Heart right ventricle (tissue), 16 donors: ENCODE data around the gene CLCN6. TPM values are rescaled to one million over a fixed set of nuclear protein-coding genes. Genes with fewer than 3 reads are reported as not detected.

ENCODE experiments used
- ATAC-seq, 8 donors: fragments of 200-7000 bp; cut with Tn5 transposase; one replicate each; pipeline ENCODE4 v1.9.1; 2020; ENCODE audit warnings: mild to moderate bottlenecking in 8 of 8, moderate library complexity in 8 of 8, moderate number of reproducible peaks in 1 of 8
- DNase-seq, 2 donors: peaks; one replicate each; pipeline ENCODE4 v3.0.0-alpha.2; 2020
- H3K27ac ChIP-seq, 10 donors: fragments of 200-600 bp; sonication (generic) in 2 of 10; one replicate each; pipeline versions ENCODE4 v1.5.0 to v1.8.0; 2020 to 2022; ENCODE audit warnings: mild to moderate bottlenecking in 3 of 10
- H3K27me3 ChIP-seq, 7 donors: fragments of 200-600 bp; one replicate each; pipeline ENCODE4 v1.8.0; 2021 to 2022; ENCODE audit warnings: mild to moderate bottlenecking in 2 of 7
- H3K36me3 ChIP-seq, 9 donors: fragments of 200-600 bp; sonication (generic) in 1 of 9; one replicate each; pipeline versions ENCODE4 v1.5.0 to v1.8.0; 2020 to 2022; ENCODE audit warnings: mild to moderate bottlenecking in 2 of 9
- H3K4me1 ChIP-seq, 9 donors: fragments of 200-600 bp; sonication (generic) in 1 of 9; one replicate each; pipeline versions ENCODE4 v1.5.0 to v1.8.0; 2020 to 2022; ENCODE audit warnings: mild to moderate bottlenecking in 4 of 9
- H3K4me3 ChIP-seq, 10 donors: fragments of 200-600 bp; sonication (generic) in 2 of 10; one replicate each; pipeline versions ENCODE4 v1.5.0 to v1.8.0; 2020 to 2022; ENCODE audit warnings: mild to moderate bottlenecking in 7 of 10, moderate library complexity in 2 of 10
- H3K9me3 ChIP-seq, 11 donors: fragments of 200-600 bp in 10 of 11; sonication (generic) in 2 of 11; one replicate each; pipeline versions ENCODE4 v1.5.0 to v1.8.0; 2013 to 2022; ENCODE audit warnings: mild to moderate bottlenecking in 2 of 11, control low read depth in 1 of 11, moderate library complexity in 1 of 11
- CTCF ChIP-seq, 9 donors: fragments of 200-600 bp; sonication (generic) in 2 of 9; IDR thresholded peaks; one replicate each; pipeline versions ENCODE4 v1.5.0 to v1.8.0; 2021 to 2022; ENCODE audit warnings: antibody characterized with exemption in 9 of 9, mild to moderate bottlenecking in 5 of 9, moderate library complexity in 1 of 9
- whole genome bisulfite sequencing, 2 donors: extraction: QIAGEN DNeasy Blood & Tissue Kit; methylation state at CpG; one replicate each; pipeline ENCODE4 v1.1.7; 2013; ENCODE audit warnings: inconsistent platforms in 1 of 2; 5-methylcytosine and 5-hydroxymethylcytosine counted together
- intact Hi-C, 10 donors: fragments of 100-400 bp; cut with DNase I; formaldehyde crosslinking; loops; one replicate each; pipeline versions ENCODE4 v1.11.1 to v1.14.2; 2022
- polyA plus RNA-seq, 2 donors: library from polyadenylated mRNA; stranded (reverse); fragments of 200-250 nt; gene quantifications; one replicate each; pipeline ENCODE4 v1.2.3, GENCODE V29; 2013
- total RNA-seq, 10 donors: library from RNA; stranded (reverse); fragmentation: NEBNext Ultra II Directional in 3 of 10; extraction: Animal tissue kit (Norgen Biotek cat#: 25700) in 3 of 10; gene quantifications; one replicate each; pipeline versions ENCODE4 v1.2.1 to v1.2.4, GENCODE V29; 2021 to 2023
- donor health status: Arrhythmogenic right ventricular cardiomyopathy.
- donor health status: ischemic (EF 13 %, LVEDD 7.1; RV severe dilation, severe dysfunction).
- donor health status: healthy with polysubstance abuse.
- donor health status: DM: no; HTN: yes; CAD: no.
- donor health status: DM: no; HTN: no; CAD: no.
- donor health status: ischemic (EF 25% LVEDD 6.9; RV normal size, moderate dysfunction).
- donor health status: ischemic (EF 25% LVEDD 5.7; RV mildly dilated, moderate dysfunction).
- donor health status: healthy.
- donor health status: DM: yes; HTN: yes; CAD: no.
- donor health status: Ischemic cardiomyopathy.
- donor health status: ischemic (EF 35%, LVEDD 5.7; RV mildly dilated, moderate dysfunction).
- donor health status: nonischemic (EF 11% LVEDD 7.7; RV severe dilation, severe dysfunction).
- donor health status: DM: yes; HTN: yes; CAD: no.
- donor health status: PGD.
- donor health status: ischemic (EF 29% LVEDD 5.4; RV normal size, mild dysfunction).
- donor health status: nonischemic (EF 23%, LVEDD 6.1; RV moderate dilation, normal function).

Gene CLCN6
- total and polyA plus RNA-seq, 12 donors, result 9.1 to 20.9 (median 16.2) TPM

GRCh38 chr1:11841245-11842153, 35.5 kb downstream of the CLCN6 start:
- TF ChIP-seq CTCF (IDR thresholded peaks at IDR 0.05), result no peak
- intact Hi-C loops, result loop anchor here in 3 of 10 donors (2.0 to 10.0 kb wide), 4 partner anchors 27 to 183 kb away; no protein-coding TSS in a partner anchor
- 56 to 62% methylated on average over 17 of the region's 17 CpGs for WGBS, 2 donors
- ATAC-seq (peak in 3 of 8 donors; percentile 3 to 15 (median 7)), DNase-seq (no peak)
- Histone ChIP-seq H3K9me3 (no peaks in the 10 kb centered on the region), H3K4me1 (peaks cover 0 to 44% (median 20%) of the 10 kb centered on the region in 9 donors), H3K36me3 (peaks cover 0 to 98% (median 36%) of the 10 kb centered on the region in 9 donors), H3K27me3 (no peaks in the 10 kb centered on the region), H3K4me3 (no peak overlapping the region), H3K27ac (peak overlapping the region in 7 of 10 donors; percentile 18 to 81 (median 50))

GRCh38 chr1:11842154-11843041, 36.4 kb downstream of the CLCN6 start:
- Histone ChIP-seq H3K4me3 (no peak overlapping the region), H3K9me3 (no peaks in the 10 kb centered on the region), H3K36me3 (peaks cover 0 to 96% (median 27%) of the 10 kb centered on the region in 9 donors), H3K27me3 (no peaks in the 10 kb centered on the region), H3K27ac (peak overlapping the region in 8 of 10 donors; percentile 17 to 81 (median 50)), H3K4me1 (peaks cover 0 to 44% (median 20%) of the 10 kb centered on the region in 9 donors)
- 46 to 59% methylated on average over 19 of the region's 19 CpGs for WGBS, 2 donors
- peak in 1 of 2 donors; percentile 61 for DNase-seq
- no peak for TF ChIP-seq CTCF (IDR thresholded peaks at IDR 0.05)
- intact Hi-C loops, result loop anchor here in 2 of 10 donors (2.0 to 10.0 kb wide), 3 partner anchors 26 to 182 kb away; no protein-coding TSS in a partner anchor
- ATAC-seq, result peak in 7 of 8 donors; percentile 4 to 58 (median 43)

GRCh38 chr1:11845641-11846335, 39.8 kb downstream of the CLCN6 start:
- peaks cover 0 to 38% (median 23%) of the 10 kb centered on the region in 9 donors for H3K4me1 ChIP-seq
- peak overlapping the region in 2 of 10 donors; percentile 35 to 40 for H3K4me3 ChIP-seq
- WGBS, 2 donors, result 36 to 42% methylated on average over 5 of the region's 5 CpGs
- H3K27ac ChIP-seq, result no peak overlapping the region
- peaks cover 0 to 70% (median 7%) of the 10 kb centered on the region in 9 donors for H3K36me3 ChIP-seq
- ATAC-seq (peak in 1 of 8 donors; percentile 13), DNase-seq (no peak)
- no peaks in the 10 kb centered on the region for H3K9me3 ChIP-seq
- TF ChIP-seq CTCF (IDR thresholded peaks at IDR 0.05), result no peak
- intact Hi-C loops, result loop anchor here in 2 of 10 donors (10.0 kb wide), 2 partner anchors 119 to 179 kb away; no protein-coding TSS in a partner anchor
- H3K27me3 ChIP-seq, result no peaks in the 10 kb centered on the region
